GM23338 (cell line): Measurements from ENCODE around the gene OR51V1. TPM values are rescaled to one million over a fixed set of nuclear protein-coding genes. Genes with fewer than 3 reads are reported as not detected.

Experiments used
- ATAC-seq: fragments of 200-7000 bp; cut with Tn5 transposase; 3 replicates; pipeline ENCODE4 v1.9.1; 2020
- DNase-seq: peaks from one replicate; pipeline ENCODE4 v3.0.0-alpha.2; 2015; ENCODE audit warnings: low spot score
- H2AFZ ChIP-seq: fragments of 200-600 bp; sonication (generic); 2 replicates; pipeline ENCODE4 v1.8.0; 2016; ENCODE audit warnings: antibody characterized with exemption, mild to moderate bottlenecking, moderate library complexity
- H3F3A ChIP-seq: fragments of 200-600 bp; sonication (generic); replicated peaks from 2 replicates; pipeline ENCODE4 v1.8.0; 2017; ENCODE audit warnings: antibody characterized with exemption, mixed run types, low read depth
- H3K27ac ChIP-seq: fragments of 200-600 bp; sonication (generic); 2 replicates; pipeline ENCODE4 v1.6.1; 2016; ENCODE audit warnings: low read depth
- H3K27me3 ChIP-seq: fragments of 200-600 bp; sonication (generic); 2 replicates; pipeline ENCODE4 v1.8.0; 2016; ENCODE audit warnings: mild to moderate bottlenecking, mixed run types, moderate library complexity; ENCODE audit not compliant: insufficient read depth
- H3K36me3 ChIP-seq: fragments of 200-600 bp; sonication (generic); 2 replicates; pipeline ENCODE4 v1.8.0; 2016; ENCODE audit warnings: mild to moderate bottlenecking; ENCODE audit not compliant: insufficient read depth
- H3K4me1 ChIP-seq: fragments of 200-600 bp; sonication (generic); 2 replicates; pipeline ENCODE4 v1.8.0; 2016; ENCODE audit warnings: mild to moderate bottlenecking, moderate library complexity; ENCODE audit not compliant: insufficient read depth
- H3K4me2 ChIP-seq: fragments of 200-600 bp; sonication (generic); 2 replicates; pipeline ENCODE4 v1.7.1; 2017; ENCODE audit warnings: mixed run types
- H3K4me3 ChIP-seq: fragments of 200-600 bp; sonication (generic); 2 replicates; pipeline ENCODE4 v1.6.1; 2016; ENCODE audit warnings: mixed run types
- H3K79me2 ChIP-seq: fragments of 200-600 bp; sonication (generic); replicated peaks from 2 replicates; pipeline ENCODE4 v1.8.0; 2017; ENCODE audit warnings: mild to moderate bottlenecking; ENCODE audit not compliant: insufficient read depth
- H3K9me2 ChIP-seq: fragments of 200-600 bp; sonication (generic); 2 replicates; pipeline ENCODE4 v1.8.0; 2017; ENCODE audit not compliant: insufficient read depth
- H4K20me1 ChIP-seq: fragments of 200-600 bp; sonication (generic); replicated peaks from 2 replicates; pipeline ENCODE4 v1.8.0; 2017; ENCODE audit warnings: mild to moderate bottlenecking; ENCODE audit not compliant: insufficient read depth
- H3K27ac Mint-ChIP-seq: 2 replicates; pipeline ENCODE4 v1.8.0; 2020; ENCODE audit warnings: inconsistent platforms, mild to moderate bottlenecking, moderate library complexity, mixed read lengths
- H3K27me3 Mint-ChIP-seq: 3 replicates; pipeline ENCODE4 v1.8.0; 2022; ENCODE audit warnings: low read depth, mild to moderate bottlenecking, moderate library complexity, mixed read lengths, inconsistent platforms; ENCODE audit not compliant: insufficient read depth, poor library complexity
- H3K36me3 Mint-ChIP-seq: 3 replicates; pipeline ENCODE4 v1.8.0; 2021; ENCODE audit warnings: low read depth, mild to moderate bottlenecking, inconsistent platforms, moderate library complexity, mixed read lengths
- H3K4me1 Mint-ChIP-seq: 3 replicates; pipeline ENCODE4 v1.8.0; 2020; ENCODE audit warnings: mild to moderate bottlenecking, inconsistent platforms, mixed read lengths
- H3K4me3 Mint-ChIP-seq: 3 replicates; pipeline ENCODE4 v1.8.0; 2021; ENCODE audit warnings: moderate library complexity, mild to moderate bottlenecking, inconsistent platforms, mixed read lengths
- H3K9me3 Mint-ChIP-seq: 3 replicates; pipeline ENCODE4 v1.8.0; 2020; ENCODE audit warnings: moderate library complexity, mild to moderate bottlenecking, inconsistent platforms, mixed read lengths
- CREB1 ChIP-seq: fragments of 250-450 bp; sonication (Bioruptor Pico); IDR thresholded peaks from 2 replicates; pipeline ENCODE4 v1.5.0; 2020; ENCODE audit warnings: low read depth, mild to moderate bottlenecking, moderate library complexity
- CTCF ChIP-seq, 2 experiments: fragments of 200-600 bp in 1 of 2; sonication (generic) in 1 of 2; conservative IDR thresholded peaks; 2 replicates each; pipeline versions ENCODE4 v1.5.1 to v1.6.1; 2016 to 2017; ENCODE audit warnings: antibody characterized with exemption in 2 of 2, low read depth in 2 of 2, mild to moderate bottlenecking in 2 of 2, moderate library complexity in 1 of 2
- ETS1 ChIP-seq: IDR thresholded peaks from 2 replicates; pipeline ENCODE4 v1.6.1; 2016; ENCODE audit warnings: antibody characterized with exemption
- EZH2 ChIP-seq: fragments of 200-600 bp; sonication (generic); IDR thresholded peaks from one replicate; pipeline ENCODE4 v1.8.0; 2017; ENCODE audit warnings: antibody characterized with exemption, mild to moderate bottlenecking, low read depth; ENCODE audit not compliant: unreplicated experiment
- EZH2phosphoT487 ChIP-seq: fragments of 200-600 bp; sonication (generic); IDR thresholded peaks from one replicate; pipeline ENCODE4 v1.8.1; 2018; ENCODE audit warnings: antibody characterized with exemption; ENCODE audit not compliant: unreplicated experiment
- JUNB ChIP-seq: IDR thresholded peaks from one replicate; pipeline ENCODE4 v1.6.1; 2016; ENCODE audit warnings: antibody characterized with exemption; ENCODE audit not compliant: unreplicated experiment
- NANOG ChIP-seq: IDR thresholded peaks from 2 replicates; pipeline ENCODE4 v1.6.1; 2016; ENCODE audit warnings: antibody characterized with exemption, borderline replicate concordance
- POLR2AphosphoS5 ChIP-seq: IDR thresholded peaks from 2 replicates; pipeline ENCODE4 v1.6.1; 2016; ENCODE audit warnings: antibody characterized with exemption, low read depth
- REST ChIP-seq: IDR thresholded peaks from one replicate; pipeline ENCODE4 v1.6.1; 2018; ENCODE audit warnings: antibody characterized with exemption; ENCODE audit not compliant: unreplicated experiment
- STAT1 ChIP-seq: IDR thresholded peaks from one replicate; pipeline ENCODE4 v1.6.1; 2016; ENCODE audit warnings: antibody characterized with exemption; ENCODE audit not compliant: unreplicated experiment
- ZNF114 ChIP-seq: fragments of 250-450 bp; sonication (Bioruptor Pico); IDR thresholded peaks from 2 replicates; pipeline ENCODE4 v1.5.0; 2020; ENCODE audit warnings: mild to moderate bottlenecking, moderate library complexity
- ZNF331 ChIP-seq: fragments of 250-450 bp; sonication (Bioruptor Pico); IDR thresholded peaks from 2 replicates; pipeline ENCODE4 v1.5.0; 2020; ENCODE audit warnings: low read depth, mild to moderate bottlenecking, moderate library complexity
- ZNF462 ChIP-seq: fragments of 250-450 bp; sonication (Bioruptor Pico); IDR thresholded peaks from 2 replicates; pipeline ENCODE4 v1.5.0; 2020; ENCODE audit warnings: mild to moderate bottlenecking, moderate library complexity
- polyA plus RNA-seq: library from polyadenylated mRNA; unstranded; fragments of >200 nt; fragmentation: Nextera tagmentation; extraction: Ambion mirVana; gene quantifications from 2 replicates; pipeline ENCODE4 v1.2.1, GENCODE V29; 2016
- total RNA-seq: library from RNA; depleted of rRNA; stranded (reverse); fragments of >200 nt; shearing (Covaris generic); gene quantifications from 2 replicates; pipeline ENCODE4 v1.2.3, GENCODE V29; 2014

The OR51V1 gene
- total and polyA plus RNA-seq, 2 experiments from 2014 or later: not detected

GRCh38 chr11:5234381-5234834 is 33.9 kb upstream of the OR51V1 start, which contains the start of gene HBD:
HBD (minus strand) TSS chr11:5234483; CDS start chr11:5234433, 50 bp downstream.
- H3K27ac Mint-ChIP-seq: no peak within 1 kb of the TSS
- DNase-seq (no peak), ATAC-seq (no peak)
- no peaks in the 10 kb centered on the region for H3K9me2 ChIP-seq
- H3F3A ChIP-seq: no peaks in the 10 kb centered on the region
- H3K4me3 Mint-ChIP-seq: no peak within 1 kb of the TSS
- no peaks in the 10 kb centered on the region for H3K27me3 ChIP-seq
- H2AFZ ChIP-seq: no peak within 1 kb of the TSS
- no peak within 1 kb of the TSS for H3K4me2 ChIP-seq
- no peak within 1 kb of the TSS for H3K4me3 ChIP-seq
- H3K79me2 ChIP-seq: no peaks in the 10 kb centered on the region
- H4K20me1 ChIP-seq: no peaks in the 10 kb centered on the region
- no peaks in the 10 kb centered on the region for H3K4me1 ChIP-seq
- no peaks in the 10 kb centered on the region for H3K4me1 Mint-ChIP-seq
- H3K27ac ChIP-seq: no peak within 1 kb of the TSS
- H3K27me3 Mint-ChIP-seq: no peaks in the 10 kb centered on the region
- no peaks in the 10 kb centered on the region for H3K36me3 ChIP-seq
- H3K9me3 Mint-ChIP-seq: no peaks in the 10 kb centered on the region
- no peak for TF ChIP-seq ZNF331 (CRISPR knock-in tag)
- TF ChIP-seq ZNF114 (CRISPR knock-in tag): no peak
- no peak for TF ChIP-seq ETS1
- TF ChIP-seq REST: no peak
- no peak for TF ChIP-seq POLR2AphosphoS5
- TF ChIP-seq CREB1: no peak
- TF ChIP-seq EZH2: no peak
- TF ChIP-seq JUNB: no peak
- TF ChIP-seq EZH2phosphoT487: no peak
- TF ChIP-seq STAT1: no peak
- TF ChIP-seq ZNF462 (CRISPR knock-in tag): no peak
- TF ChIP-seq NANOG: no peak
- no peak for TF ChIP-seq CTCF (conservative IDR thresholded peaks at IDR 0.05; ENCODE audit: low read depth in 2 of 2)
- H3K36me3 Mint-ChIP-seq: no peaks in the 10 kb centered on the region
